HEK293 (cell line): ENCODE results near the gene MXI1.

ENCODE experiments used
- BCL11B ChIP-seq: fragments of 450-650 bp; formaldehyde crosslinking; IDR thresholded peaks from 2 replicates; pipeline ENCODE4 v1.5.1; 2016; ENCODE audit warnings: low read depth, missing biosample characterization, missing genetic modification characterization
- GLI4 ChIP-seq: fragments of 450-650 bp; formaldehyde crosslinking; IDR thresholded peaks from 2 replicates; pipeline ENCODE4 v1.5.1; 2016; ENCODE audit warnings: missing biosample characterization, missing genetic modification characterization
- HOXD13 ChIP-seq: sonication (generic); formaldehyde crosslinking; IDR thresholded peaks from 2 replicates; pipeline ENCODE4 v1.8.0; 2022; ENCODE audit warnings: missing genetic modification reagents, borderline replicate concordance
- KLF1 ChIP-seq: fragments of 450-650 bp; formaldehyde crosslinking; IDR thresholded peaks from 2 replicates; pipeline ENCODE4 v1.5.1; 2016; ENCODE audit warnings: missing biosample characterization, missing genetic modification characterization
- MZF1 ChIP-seq: fragments of 450-650 bp; formaldehyde crosslinking; IDR thresholded peaks from 2 replicates; pipeline ENCODE4 v1.5.1; 2017; ENCODE audit warnings: missing biosample characterization, missing genetic modification characterization, borderline replicate concordance
- SALL2 ChIP-seq: fragments of 450-650 bp; formaldehyde crosslinking; IDR thresholded peaks from 2 replicates; pipeline ENCODE4 v1.5.0; 2017; ENCODE audit warnings: missing biosample characterization, mild to moderate bottlenecking, missing genetic modification characterization, borderline replicate concordance
- SP2 ChIP-seq: fragments of 450-650 bp; formaldehyde crosslinking; IDR thresholded peaks from 2 replicates; pipeline ENCODE4 v1.5.1; 2016; ENCODE audit warnings: missing biosample characterization, missing genetic modification characterization
- SP7 ChIP-seq: fragments of 450-650 bp; formaldehyde crosslinking; IDR thresholded peaks from 2 replicates; pipeline ENCODE4 v1.5.1; 2016; ENCODE audit warnings: missing biosample characterization, missing genetic modification characterization
- WT1 ChIP-seq: fragments of 450-650 bp; formaldehyde crosslinking; IDR thresholded peaks from 2 replicates; pipeline ENCODE4 v1.5.1; 2016; ENCODE audit warnings: missing biosample characterization, missing genetic modification characterization
- ZBTB20 ChIP-seq: fragments of 450-650 bp; formaldehyde crosslinking; IDR thresholded peaks from 2 replicates; pipeline ENCODE4 v1.5.1; 2016; ENCODE audit warnings: missing biosample characterization, missing genetic modification characterization
- ZBTB48 ChIP-seq: fragments of 450-650 bp; formaldehyde crosslinking; IDR thresholded peaks from 2 replicates; pipeline ENCODE4 v1.5.1; 2016; ENCODE audit warnings: missing biosample characterization, missing genetic modification characterization
- ZBTB8A ChIP-seq: fragments of 450-650 bp; formaldehyde crosslinking; IDR thresholded peaks from 2 replicates; pipeline ENCODE4 v1.5.1; 2016; ENCODE audit warnings: missing biosample characterization, missing genetic modification characterization
- ZEB2 ChIP-seq: fragments of 450-650 bp; formaldehyde crosslinking; IDR thresholded peaks from 2 replicates; pipeline ENCODE4 v1.5.1; 2016; ENCODE audit warnings: missing biosample characterization, missing genetic modification characterization
- ZNF114 ChIP-seq: fragments of 450-650 bp; formaldehyde crosslinking; IDR thresholded peaks from 2 replicates; pipeline ENCODE4 v1.5.0; 2017; ENCODE audit warnings: missing biosample characterization, missing genetic modification characterization
- ZNF132 ChIP-seq: fragments of 450-650 bp; formaldehyde crosslinking; IDR thresholded peaks from 2 replicates; pipeline ENCODE4 v1.5.1; 2017; ENCODE audit warnings: missing biosample characterization, missing genetic modification characterization, borderline replicate concordance
- ZNF155 ChIP-seq: fragments of 450-650 bp; formaldehyde crosslinking; IDR thresholded peaks from 2 replicates; pipeline ENCODE4 v1.5.1; 2016; ENCODE audit warnings: missing biosample characterization, missing genetic modification characterization
- ZNF19 ChIP-seq: fragments of 450-650 bp; formaldehyde crosslinking; IDR thresholded peaks from 2 replicates; pipeline ENCODE4; 2016; ENCODE audit warnings: missing biosample characterization, missing genetic modification characterization, low read depth
- ZNF341 ChIP-seq: fragments of 450-650 bp; formaldehyde crosslinking; IDR thresholded peaks from 2 replicates; pipeline ENCODE4; 2016; ENCODE audit warnings: low read depth, missing biosample characterization, missing genetic modification characterization
- ZNF366 ChIP-seq: fragments of 450-650 bp; formaldehyde crosslinking; conservative IDR thresholded peaks from 2 replicates; pipeline ENCODE4 v1.5.1; 2016; ENCODE audit warnings: missing biosample characterization, missing genetic modification characterization
- ZNF501 ChIP-seq: fragments of 450-650 bp; formaldehyde crosslinking; IDR thresholded peaks from 2 replicates; pipeline ENCODE4 v1.5.1; 2016; ENCODE audit warnings: missing biosample characterization, missing genetic modification characterization
- ZNF510 ChIP-seq: fragments of 450-650 bp; formaldehyde crosslinking; IDR thresholded peaks from 2 replicates; pipeline ENCODE4 v1.5.1; 2018; ENCODE audit warnings: mild to moderate bottlenecking, missing genetic modification characterization, missing biosample characterization; ENCODE audit not compliant: insufficient replicate concordance
- ZNF521 ChIP-seq: fragments of 450-650 bp; formaldehyde crosslinking; IDR thresholded peaks from 2 replicates; pipeline ENCODE4 v1.5.1; 2017; ENCODE audit warnings: missing biosample characterization, mild to moderate bottlenecking, missing genetic modification characterization
- ZNF623 ChIP-seq: fragments of 450-650 bp; formaldehyde crosslinking; IDR thresholded peaks from 2 replicates; pipeline ENCODE4 v1.5.1; 2016; ENCODE audit warnings: missing biosample characterization, missing genetic modification characterization
- TF ChIP-seq, protein P1 (sequence below): fragments of 450-650 bp; formaldehyde crosslinking; IDR thresholded peaks from 2 replicates; pipeline ENCODE4 v1.5.1; 2016; ENCODE audit warnings: missing biosample characterization, missing genetic modification characterization
- TF ChIP-seq, protein P2 (sequence below): fragments of 450-650 bp; formaldehyde crosslinking; IDR thresholded peaks from 2 replicates; pipeline ENCODE4 v1.5.0; 2017; ENCODE audit warnings: missing biosample characterization, missing genetic modification characterization, borderline replicate concordance
- TF ChIP-seq, protein P3 (sequence below): fragments of 450-650 bp; formaldehyde crosslinking; IDR thresholded peaks from 2 replicates; pipeline ENCODE4 v1.5.1; 2016; ENCODE audit warnings: missing biosample characterization, missing genetic modification characterization
- TF ChIP-seq, protein P4 (sequence below): fragments of 450-650 bp; formaldehyde crosslinking; IDR thresholded peaks from 2 replicates; pipeline ENCODE4 v1.5.1; 2016; ENCODE audit warnings: missing biosample characterization, missing genetic modification characterization
- TF ChIP-seq, protein P5 (sequence below): fragments of 450-650 bp; formaldehyde crosslinking; IDR thresholded peaks from 2 replicates; pipeline ENCODE4 v1.5.1; 2016; ENCODE audit warnings: missing biosample characterization, missing genetic modification characterization
- TF ChIP-seq, protein P6 (sequence below): fragments of 450-650 bp; formaldehyde crosslinking; IDR thresholded peaks from 2 replicates; pipeline ENCODE4 v1.5.1; 2016; ENCODE audit warnings: missing biosample characterization, missing genetic modification characterization

MXI1 gene

DNA sequence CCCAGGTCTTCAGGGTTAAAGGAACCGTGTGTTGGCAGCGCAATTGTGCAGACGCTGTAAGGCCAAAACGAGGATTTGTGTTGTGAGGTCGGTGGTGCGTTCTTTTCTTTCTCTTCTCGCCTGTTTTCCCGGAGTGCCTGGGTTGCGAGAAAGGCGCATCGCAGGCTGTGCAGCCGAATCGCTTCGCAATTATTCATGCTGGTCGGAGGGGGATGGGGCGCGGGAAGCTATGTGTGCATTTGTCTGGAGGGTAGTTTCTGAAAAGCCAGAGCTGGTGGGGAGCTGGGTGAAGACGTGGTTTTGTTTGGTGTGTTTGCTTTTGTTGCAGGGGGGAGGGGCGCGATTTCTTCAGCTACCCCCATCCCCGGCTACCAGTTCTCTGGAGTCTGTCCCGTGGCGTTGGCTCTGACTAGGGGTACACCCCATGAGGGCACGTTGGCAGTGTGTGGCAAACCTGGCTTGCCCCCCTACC is 2.1 kb downstream of the MXI1 start (continued):
- TF ChIP-seq MZF1 (tag by site-specific recombination) (peak; percentile 92), ZNF366 (tag by site-specific recombination) (peak; percentile 98), ZNF132 (tag by site-specific recombination) (no peak), SALL2 (tag by site-specific recombination) (no peak), WT1 (tag by site-specific recombination) (peak; percentile 62), ZBTB48 (tag by site-specific recombination) (peak; percentile 49; the same call in 1 of the 2 replicates), HOXD13 (CRISPR knock-in tag) (no peak), ZNF501 (tag by site-specific recombination) (peak; percentile 89; the same call in 1 of the 2 replicates), ZNF623 (no peak), ZBTB8A (tag by site-specific recombination) (peak; percentile 67), ZNF341 (peak; percentile 72), ZBTB20 (tag by site-specific recombination) (peak; percentile 84), KLF1 (peak; percentile 30; the same call in 1 of the 2 replicates), ZNF510 (no peak), ZNF155 (tag by site-specific recombination) (no peak), GLI4 (tag by site-specific recombination) (no peak), SP2 (tag by site-specific recombination) (no peak), BCL11B (tag by site-specific recombination) (peak; percentile 80), ZNF19 (tag by site-specific recombination) (no peak), ZNF521 (no peak), ZNF114 (no peak), SP7 (tag by site-specific recombination) (peak; percentile 71; the same call in 1 of the 2 replicates), ZEB2 (tag by site-specific recombination) (peak; percentile 89)
- TF ChIP-seq, protein P1, sequence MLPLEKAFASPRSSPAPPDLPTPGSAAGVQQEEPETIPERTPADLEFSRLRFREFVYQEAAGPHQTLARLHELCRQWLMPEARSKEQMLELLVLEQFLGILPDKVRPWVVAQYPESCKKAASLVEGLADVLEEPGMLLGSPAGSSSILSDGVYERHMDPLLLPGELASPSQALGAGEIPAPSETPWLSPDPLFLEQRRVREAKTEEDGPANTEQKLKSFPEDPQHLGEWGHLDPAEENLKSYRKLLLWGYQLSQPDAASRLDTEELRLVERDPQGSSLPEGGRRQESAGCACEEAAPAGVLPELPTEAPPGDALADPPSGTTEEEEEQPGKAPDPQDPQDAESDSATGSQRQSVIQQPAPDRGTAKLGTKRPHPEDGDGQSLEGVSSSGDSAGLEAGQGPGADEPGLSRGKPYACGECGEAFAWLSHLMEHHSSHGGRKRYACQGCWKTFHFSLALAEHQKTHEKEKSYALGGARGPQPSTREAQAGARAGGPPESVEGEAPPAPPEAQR (tag by site-specific recombination) = no peak; the same call in 1 of the 2 replicates
- TF ChIP-seq, protein P2, sequence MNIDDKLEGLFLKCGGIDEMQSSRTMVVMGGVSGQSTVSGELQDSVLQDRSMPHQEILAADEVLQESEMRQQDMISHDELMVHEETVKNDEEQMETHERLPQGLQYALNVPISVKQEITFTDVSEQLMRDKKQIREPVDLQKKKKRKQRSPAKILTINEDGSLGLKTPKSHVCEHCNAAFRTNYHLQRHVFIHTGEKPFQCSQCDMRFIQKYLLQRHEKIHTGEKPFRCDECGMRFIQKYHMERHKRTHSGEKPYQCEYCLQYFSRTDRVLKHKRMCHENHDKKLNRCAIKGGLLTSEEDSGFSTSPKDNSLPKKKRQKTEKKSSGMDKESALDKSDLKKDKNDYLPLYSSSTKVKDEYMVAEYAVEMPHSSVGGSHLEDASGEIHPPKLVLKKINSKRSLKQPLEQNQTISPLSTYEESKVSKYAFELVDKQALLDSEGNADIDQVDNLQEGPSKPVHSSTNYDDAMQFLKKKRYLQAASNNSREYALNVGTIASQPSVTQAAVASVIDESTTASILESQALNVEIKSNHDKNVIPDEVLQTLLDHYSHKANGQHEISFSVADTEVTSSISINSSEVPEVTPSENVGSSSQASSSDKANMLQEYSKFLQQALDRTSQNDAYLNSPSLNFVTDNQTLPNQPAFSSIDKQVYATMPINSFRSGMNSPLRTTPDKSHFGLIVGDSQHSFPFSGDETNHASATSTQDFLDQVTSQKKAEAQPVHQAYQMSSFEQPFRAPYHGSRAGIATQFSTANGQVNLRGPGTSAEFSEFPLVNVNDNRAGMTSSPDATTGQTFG (tag by site-specific recombination) = no peak
- TF ChIP-seq, protein P3, sequence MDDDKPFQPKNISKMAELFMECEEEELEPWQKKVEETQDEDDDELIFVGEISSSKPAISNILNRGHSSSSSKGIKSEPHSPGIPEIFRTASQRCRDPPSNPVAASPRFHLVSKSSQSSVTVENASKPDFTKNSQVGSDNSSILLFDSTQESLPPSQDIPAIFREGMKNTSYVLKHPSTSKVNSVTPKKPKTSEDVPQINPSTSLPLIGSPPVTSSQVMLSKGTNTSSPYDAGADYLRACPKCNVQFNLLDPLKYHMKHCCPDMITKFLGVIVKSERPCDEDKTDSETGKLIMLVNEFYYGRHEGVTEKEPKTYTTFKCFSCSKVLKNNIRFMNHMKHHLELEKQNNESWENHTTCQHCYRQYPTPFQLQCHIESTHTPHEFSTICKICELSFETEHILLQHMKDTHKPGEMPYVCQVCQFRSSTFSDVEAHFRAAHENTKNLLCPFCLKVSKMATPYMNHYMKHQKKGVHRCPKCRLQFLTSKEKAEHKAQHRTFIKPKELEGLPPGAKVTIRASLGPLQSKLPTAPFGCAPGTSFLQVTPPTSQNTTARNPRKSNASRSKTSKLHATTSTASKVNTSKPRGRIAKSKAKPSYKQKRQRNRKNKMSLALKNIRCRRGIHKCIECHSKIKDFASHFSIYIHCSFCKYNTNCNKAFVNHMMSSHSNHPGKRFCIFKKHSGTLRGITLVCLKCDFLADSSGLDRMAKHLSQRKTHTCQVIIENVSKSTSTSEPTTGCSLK (tag by site-specific recombination) = no peak
- TF ChIP-seq, protein P4, sequence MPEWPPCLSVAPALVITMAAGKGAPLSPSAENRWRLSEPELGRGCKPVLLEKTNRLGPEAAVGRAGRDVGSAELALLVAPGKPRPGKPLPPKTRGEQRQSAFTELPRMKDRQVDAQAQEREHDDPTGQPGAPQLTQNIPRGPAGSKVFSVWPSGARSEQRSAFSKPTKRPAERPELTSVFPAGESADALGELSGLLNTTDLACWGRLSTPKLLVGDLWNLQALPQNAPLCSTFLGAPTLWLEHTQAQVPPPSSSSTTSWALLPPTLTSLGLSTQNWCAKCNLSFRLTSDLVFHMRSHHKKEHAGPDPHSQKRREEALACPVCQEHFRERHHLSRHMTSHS (tag by site-specific recombination) = no peak
- TF ChIP-seq, protein P5, sequence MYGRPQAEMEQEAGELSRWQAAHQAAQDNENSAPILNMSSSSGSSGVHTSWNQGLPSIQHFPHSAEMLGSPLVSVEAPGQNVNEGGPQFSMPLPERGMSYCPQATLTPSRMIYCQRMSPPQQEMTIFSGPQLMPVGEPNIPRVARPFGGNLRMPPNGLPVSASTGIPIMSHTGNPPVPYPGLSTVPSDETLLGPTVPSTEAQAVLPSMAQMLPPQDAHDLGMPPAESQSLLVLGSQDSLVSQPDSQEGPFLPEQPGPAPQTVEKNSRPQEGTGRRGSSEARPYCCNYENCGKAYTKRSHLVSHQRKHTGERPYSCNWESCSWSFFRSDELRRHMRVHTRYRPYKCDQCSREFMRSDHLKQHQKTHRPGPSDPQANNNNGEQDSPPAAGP (tag by site-specific recombination) = peak; percentile 85; the same call in 1 of the 2 replicates
- TF ChIP-seq, protein P6, sequence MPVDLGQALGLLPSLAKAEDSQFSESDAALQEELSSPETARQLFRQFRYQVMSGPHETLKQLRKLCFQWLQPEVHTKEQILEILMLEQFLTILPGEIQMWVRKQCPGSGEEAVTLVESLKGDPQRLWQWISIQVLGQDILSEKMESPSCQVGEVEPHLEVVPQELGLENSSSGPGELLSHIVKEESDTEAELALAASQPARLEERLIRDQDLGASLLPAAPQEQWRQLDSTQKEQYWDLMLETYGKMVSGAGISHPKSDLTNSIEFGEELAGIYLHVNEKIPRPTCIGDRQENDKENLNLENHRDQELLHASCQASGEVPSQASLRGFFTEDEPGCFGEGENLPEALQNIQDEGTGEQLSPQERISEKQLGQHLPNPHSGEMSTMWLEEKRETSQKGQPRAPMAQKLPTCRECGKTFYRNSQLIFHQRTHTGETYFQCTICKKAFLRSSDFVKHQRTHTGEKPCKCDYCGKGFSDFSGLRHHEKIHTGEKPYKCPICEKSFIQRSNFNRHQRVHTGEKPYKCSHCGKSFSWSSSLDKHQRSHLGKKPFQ (tag by site-specific recombination) = peak; percentile 77
